Articular chondrocyte of knee joint (primary cell): ENCODE measurements around the gene CDY2B. TPM values are rescaled to one million over a fixed set of nuclear protein-coding genes. Genes with fewer than 3 reads are reported as not detected.

ENCODE experiments used
- total RNA-seq: library from RNA; depleted of rRNA; stranded (reverse); fragments of >200 nt; gene quantifications from 2 replicates; pipeline ENCODE4 v1.2.3, GENCODE V29; 2012

The CDY2B gene
- not detected in 2 replicates for total RNA-seq

GRCh38 chrY:17880120-17880519 is at the start of gene CDY2B:
CDY2B (minus strand) TSS chrY:17880220; CDS start chrY:17879892, 328 bp downstream.

Other genes with a start within 250 kb of the CDY2B start
- not detected in 2 replicates for gene CDY2A, start 145.6 kb upstream of the CDY2B start, total RNA-seq